ENCODE results near the gene CBX8. TPM values are rescaled to one million over a fixed set of nuclear protein-coding genes. Genes with fewer than 3 reads are reported as not detected.
"Not testable (repeated sequence)": the region's sequence is repeated elsewhere in the genome, so short reads cannot be mapped to it uniquely, and the experiment has no call there.

CBX8 gene
- total RNA-seq, 1 donor from 2014 or later = 1.1 TPM

- H3K4me3 ChIP-seq = no peak overlapping the region
- no peak for TF ChIP-seq CTCF (IDR thresholded peaks at IDR 0.05)
- intact Hi-C loops (cut with DNase I) = no loop called here
- no peaks in the 10 kb centered on the region for H3K36me3 ChIP-seq
- H3K27me3 ChIP-seq = no peaks in the 10 kb centered on the region
- H3K27ac ChIP-seq = no peak overlapping the region
- no peaks in the 10 kb centered on the region for H3K9me3 ChIP-seq
- DNase-seq (ENCODE audit: low spot score in 2 of 2) = no peak
- H3K4me1 ChIP-seq = no peaks in the 10 kb centered on the region
These were observed 39.6 kb downstream of the CBX8 start for GRCh38 chr17:79757140-79757745.

GRCh38 chr17:79755591-79755990 lies 41.3 kb downstream of the CBX8 start:
- Histone ChIP-seq H3K9me3 (no peaks in the 10 kb centered on the region), H3K36me3 (no peaks in the 10 kb centered on the region), H3K4me3 (no peak overlapping the region), H3K27me3 (no peaks in the 10 kb centered on the region), H3K27ac (no peak overlapping the region), H3K4me1 (no peaks in the 10 kb centered on the region)
- no peak for TF ChIP-seq CTCF (IDR thresholded peaks at IDR 0.05)
- DNase-seq (ENCODE audit: low spot score in 2 of 2) = no peak
- intact Hi-C loops (cut with DNase I) = no loop called here

- H3K27me3 ChIP-seq; DNase-seq (ENCODE audit: low spot score in 2 of 2); H3K27ac ChIP-seq; intact Hi-C loops (cut with DNase I); H3K4me1 ChIP-seq; H3K9me3 ChIP-seq; H3K36me3 ChIP-seq; H3K4me3 ChIP-seq: not testable (repeated sequence)
These were observed 42.0 kb downstream of the CBX8 start for GRCh38 chr17:79754903-79755302.

GRCh38 chr17:79754370-79754769 lies 42.5 kb downstream of the CBX8 start:
- Histone ChIP-seq H3K4me1 (no peaks in the 10 kb centered on the region), H3K4me3 (no peak overlapping the region), H3K27ac (no peak overlapping the region), H3K9me3 (no peaks in the 10 kb centered on the region), H3K36me3 (no peaks in the 10 kb centered on the region), H3K27me3 (no peaks in the 10 kb centered on the region)
- intact Hi-C loops (cut with DNase I) = no loop called here
- TF ChIP-seq CTCF (IDR thresholded peaks at IDR 0.05) = no peak
- DNase-seq (ENCODE audit: low spot score in 2 of 2) = no peak

- DNase-seq (ENCODE audit: low spot score in 2 of 2) = no peak
- Histone ChIP-seq H3K9me3 (no peaks in the 10 kb centered on the region), H3K36me3 (no peaks in the 10 kb centered on the region), H3K4me3 (no peak overlapping the region), H3K4me1 (no peaks in the 10 kb centered on the region), H3K27ac (no peak overlapping the region), H3K27me3 (peaks cover 13% of the 10 kb centered on the region)
- intact Hi-C loops (cut with DNase I) = no loop called here
- no peak for TF ChIP-seq CTCF (IDR thresholded peaks at IDR 0.05)
These were observed 44.7 kb downstream of the CBX8 start for GRCh38 chr17:79752175-79752574.

- no peaks in the 10 kb centered on the region for H3K4me1 ChIP-seq
- no peak for DNase-seq (ENCODE audit: low spot score in 2 of 2)
- no peaks in the 10 kb centered on the region for H3K9me3 ChIP-seq
- no peaks in the 10 kb centered on the region for H3K36me3 ChIP-seq
- no peak for TF ChIP-seq CTCF (IDR thresholded peaks at IDR 0.05)
- no peak overlapping the region for H3K4me3 ChIP-seq
- peaks cover 17% of the 10 kb centered on the region for H3K27me3 ChIP-seq
- no peak overlapping the region for H3K27ac ChIP-seq
- intact Hi-C loops (cut with DNase I) = no loop called here
These were observed 46.0 kb downstream of the CBX8 start for GRCh38 chr17:79750650-79751545.

Measured in ascending aorta (tissue), 2 donors.